H1 (cell line): ENCODE results near the gene CRYBB3.

Source experiments
- ATF2 ChIP-seq: IDR thresholded peaks from 2 replicates; pipeline ENCODE4 v1.6.1; 2012; ENCODE audit warnings: low read length, inconsistent platforms
- BRCA1 ChIP-seq: IDR thresholded peaks from 2 replicates; pipeline ENCODE4 v1.6.1; 2012; ENCODE audit warnings: low read depth, low read length, improper control_type of control experiment
- CBX5 ChIP-seq: fragments of 300-800, 300-1000 bp; sonication (generic); IDR thresholded peaks from 2 replicates; pipeline ENCODE4 v1.7.1; 2016; ENCODE audit warnings: antibody characterized with exemption, low read length, low read depth
- CTCF ChIP-seq, 3 experiments: IDR thresholded peaks; 1 replicate in 2 of 3; 2 replicates in 1 of 3; pipeline versions ENCODE4 v1.5.1 to v1.6.1; 2011; ENCODE audit warnings: low read length in 3 of 3, mild to moderate bottlenecking in 3 of 3, inconsistent platforms in 2 of 3, low read depth in 1 of 3, moderate library complexity in 1 of 3; ENCODE audit not compliant: insufficient read depth in 1 of 3; ENCODE audit errors: control extremely low read depth in 1 of 3
- EP300 ChIP-seq, 2 experiments: IDR thresholded peaks; 1 replicate in 1 of 2; 2 replicates in 1 of 2; pipeline ENCODE4 v1.6.1; 2011 to 2012; ENCODE audit warnings: low read depth in 2 of 2, low read length in 2 of 2, mild to moderate bottlenecking in 2 of 2, borderline replicate concordance in 1 of 2, inconsistent platforms in 1 of 2, moderate library complexity in 1 of 2
- EZH2 ChIP-seq: fragments of 200-600 bp; sonication (generic); IDR thresholded peaks from 2 replicates; pipeline ENCODE4 v1.7.1; 2012; ENCODE audit warnings: low read depth, mild to moderate bottlenecking, moderate library complexity, low read length, inconsistent platforms; ENCODE audit not compliant: severe bottlenecking
- GABPA ChIP-seq: IDR thresholded peaks from 2 replicates; pipeline ENCODE4 v1.6.1; 2011; ENCODE audit warnings: mild to moderate bottlenecking, low read length, moderate library complexity, borderline replicate concordance; ENCODE audit not compliant: insufficient read depth
- NRF1 ChIP-seq: IDR thresholded peaks from 2 replicates; pipeline ENCODE4 v1.6.1; 2011; ENCODE audit warnings: mild to moderate bottlenecking, low read depth, low read length, improper control_type of control experiment
- PHF8 ChIP-seq: fragments of 200-600 bp; sonication (generic); conservative IDR thresholded peaks from 2 replicates; pipeline ENCODE4 v1.7.1; 2012; ENCODE audit warnings: low read depth, mild to moderate bottlenecking, inconsistent platforms, low read length, moderate library complexity
- POLR2A ChIP-seq, 2 experiments: IDR thresholded peaks; 1 replicate in 1 of 2; 2 replicates in 1 of 2; pipeline ENCODE4 v1.6.1; 2011; ENCODE audit warnings: low read depth in 2 of 2, low read length in 2 of 2, mild to moderate bottlenecking in 2 of 2; ENCODE audit errors: control extremely low read depth in 1 of 2
- POLR2AphosphoS5 ChIP-seq: IDR thresholded peaks from 2 replicates; pipeline ENCODE4 v1.6.1; 2011; ENCODE audit warnings: low read depth, low read length
- TAF1 ChIP-seq: IDR thresholded peaks from 2 replicates; pipeline ENCODE4 v1.6.1; 2011; ENCODE audit warnings: mild to moderate bottlenecking, low read depth, low read length
- YY1 ChIP-seq: IDR thresholded peaks from 2 replicates; pipeline ENCODE4 v1.6.1; 2011; ENCODE audit warnings: low read depth, mild to moderate bottlenecking, low read length
- ZNF274 ChIP-seq: IDR thresholded peaks from 2 replicates; pipeline ENCODE4 v1.7.0; 2012; ENCODE audit warnings: low read length, borderline replicate concordance; ENCODE audit errors: extremely low read depth

GRCh38 chr22:25162561-25162960 is 37.1 kb upstream of the CRYBB3 start:
- TF ChIP-seq CBX5 (no peak), CTCF (IDR thresholded peaks at IDR 0.05; ENCODE audit: control extremely low read depth in 1 of 3, insufficient read depth in 1 of 3, low read depth in 1 of 3, low read length in 3 of 3) (no peak), POLR2A (IDR thresholded peaks at IDR 0.05; ENCODE audit: control extremely low read depth in 1 of 2, low read depth in 2 of 2, low read length in 2 of 2) (no peak), BRCA1 (no peak), EZH2 (no peak), YY1 (no peak), NRF1 (no peak), EP300 (IDR thresholded peaks at IDR 0.05; ENCODE audit: borderline replicate concordance in 1 of 2, low read depth in 2 of 2, low read length in 2 of 2) (no peak), TAF1 (no peak), GABPA (no peak), PHF8 (no peak), POLR2AphosphoS5 (no peak), ATF2 (no peak), ZNF274 (no peak)
